Stimulated activated CD8-positive, alpha-beta memory T cell treated with anti-CD3 and anti-CD28 coated beads, Interleukin-15, amount 100 ng/mL, for 4 hours (primary cell): Measurements from ENCODE around the gene SLC51B.
"Not testable (repeated sequence)": the region's sequence is repeated elsewhere in the genome, so short reads cannot be mapped to it uniquely, and the experiment has no call there.

Experiments
- DNase-seq, 2 donors: peaks; one replicate each; pipeline ENCODE4 v3.0.0-alpha.2; 2020; ENCODE audit warnings: low read depth in 2 of 2

Gene SLC51B

GRCh38 chr15:65044724-65045481 lies at the start of gene SLC51B:
SLC51B (plus strand) TSS chr15:65045387; CDS start chr15:65050005, 4,618 bp downstream.
- DNase-seq, result no peak

DNA sequence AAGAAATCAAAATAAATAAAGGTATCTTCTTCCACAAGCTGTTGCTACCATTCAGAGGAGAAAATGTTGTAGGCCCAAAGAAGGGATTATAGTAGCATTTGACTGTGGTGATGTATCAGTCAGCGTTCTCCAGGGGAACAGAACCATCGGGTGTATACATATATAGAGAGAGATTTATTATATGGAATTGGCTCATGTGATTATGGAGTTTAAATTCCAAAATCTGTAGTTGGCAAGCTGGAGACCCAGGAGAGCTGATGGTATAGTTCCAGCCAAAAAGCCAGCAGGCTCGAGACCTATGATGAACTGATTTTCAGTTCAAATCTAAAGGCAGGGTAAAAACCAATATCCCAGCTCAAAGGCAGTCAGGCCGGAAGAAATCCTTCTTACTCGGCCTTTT lies 48.1 kb upstream of the SLC51B start:
- no peak for DNase-seq

DNA sequence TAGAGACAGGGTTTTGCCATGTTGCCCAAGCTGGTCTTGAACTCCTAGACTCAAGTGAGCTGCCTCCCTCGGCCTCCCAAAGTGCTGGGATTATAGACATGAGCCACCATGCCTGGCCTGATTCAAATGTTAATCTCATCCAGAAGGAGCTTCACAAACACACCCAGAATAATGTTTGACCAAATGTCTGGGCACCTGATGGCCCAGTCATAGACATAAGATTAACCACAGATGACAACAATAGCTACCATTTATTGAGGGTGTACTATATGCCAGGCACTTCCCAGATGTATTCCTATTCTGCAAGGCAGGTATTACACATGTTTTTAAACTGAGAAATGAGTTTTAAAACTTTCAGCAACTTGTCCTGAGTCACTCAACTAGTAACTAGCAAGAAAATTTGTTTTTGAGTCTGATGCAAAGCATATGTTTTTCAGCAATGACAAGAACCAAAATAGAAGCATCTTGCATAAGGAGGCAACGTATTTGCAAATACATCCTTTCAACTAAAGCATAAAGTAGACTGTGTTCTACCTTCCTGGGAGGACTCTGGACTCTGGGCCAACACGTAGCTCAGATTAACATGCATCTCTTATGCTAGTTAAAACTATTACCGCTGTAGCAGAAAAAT lies 47.3 kb upstream of the SLC51B start:
- no peak for DNase-seq

DNA sequence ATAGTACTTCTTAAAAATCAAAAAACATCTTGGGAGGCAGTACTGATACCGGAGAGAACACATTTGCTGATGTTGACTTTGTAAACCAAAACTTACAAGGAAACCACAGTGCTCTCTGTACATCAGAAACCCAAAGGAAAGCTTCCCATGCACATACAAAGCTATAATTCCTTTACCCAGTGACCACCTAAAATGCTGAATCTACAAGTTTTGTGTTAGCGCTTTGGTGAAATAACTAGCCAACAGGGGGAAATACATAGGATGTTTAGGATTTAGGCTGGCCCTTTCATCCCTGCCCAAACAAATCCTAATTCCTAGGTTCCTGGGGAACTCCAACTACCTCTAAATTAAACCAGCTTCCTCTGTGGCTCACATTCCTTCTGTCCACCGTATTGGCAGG lies 40.2 kb upstream of the SLC51B start:
- no peak for DNase-seq

GRCh38 chr15:65006876-65007275 lies 38.3 kb upstream of the SLC51B start:
- no peak for DNase-seq

DNA sequence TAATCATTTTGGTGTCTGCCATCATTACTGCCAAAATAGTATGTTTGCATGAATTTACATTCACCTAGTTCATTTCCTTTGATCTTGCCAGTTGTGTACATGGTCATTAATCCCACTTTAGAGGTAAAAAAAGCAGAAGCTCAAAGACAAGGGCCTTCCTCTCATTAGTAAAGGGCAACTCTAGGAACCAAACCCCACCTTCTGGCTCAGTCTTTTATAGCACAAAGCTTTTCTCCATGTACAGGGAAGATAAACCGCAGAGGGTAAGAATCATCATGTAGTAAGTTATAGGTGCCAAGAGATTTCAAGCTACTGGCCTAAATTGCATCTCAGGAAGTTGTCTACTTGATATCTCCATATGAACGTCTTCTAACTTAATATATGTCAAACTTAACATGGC lies 36.2 kb upstream of the SLC51B start:
- DNase-seq, result no peak

- not testable (repeated sequence) for DNase-seq
Observed at GRCh38 chr15:65011198-65011597, 34.0 kb upstream of the SLC51B start.

GRCh38 chr15:65020419-65020818 lies 24.8 kb upstream of the SLC51B start:
- no peak for DNase-seq

GRCh38 chr15:65021488-65021887 lies 23.7 kb upstream of the SLC51B start:
- DNase-seq, result no peak

DNA sequence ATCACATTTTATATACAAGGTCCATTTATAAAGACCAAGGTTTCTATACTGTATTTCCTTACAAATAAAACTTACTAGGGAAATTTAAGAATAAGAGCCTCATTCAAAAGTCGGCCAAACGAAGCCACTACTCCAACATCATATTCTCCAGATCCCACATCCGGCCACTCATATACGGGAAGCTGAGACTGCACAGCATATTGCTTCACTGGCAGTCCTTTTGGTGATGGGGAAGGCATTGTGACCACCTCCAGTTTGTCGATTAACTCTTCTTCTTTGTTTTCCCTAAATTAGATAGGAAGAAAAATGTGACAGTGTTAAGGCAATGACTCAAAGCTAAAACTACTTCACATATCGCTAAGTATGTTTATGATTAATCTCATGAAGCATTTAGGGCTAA lies 18.4 kb upstream of the SLC51B start:
- no peak for DNase-seq

GRCh38 chr15:65027593-65027992 lies 17.6 kb upstream of the SLC51B start:
- no peak for DNase-seq

DNA sequence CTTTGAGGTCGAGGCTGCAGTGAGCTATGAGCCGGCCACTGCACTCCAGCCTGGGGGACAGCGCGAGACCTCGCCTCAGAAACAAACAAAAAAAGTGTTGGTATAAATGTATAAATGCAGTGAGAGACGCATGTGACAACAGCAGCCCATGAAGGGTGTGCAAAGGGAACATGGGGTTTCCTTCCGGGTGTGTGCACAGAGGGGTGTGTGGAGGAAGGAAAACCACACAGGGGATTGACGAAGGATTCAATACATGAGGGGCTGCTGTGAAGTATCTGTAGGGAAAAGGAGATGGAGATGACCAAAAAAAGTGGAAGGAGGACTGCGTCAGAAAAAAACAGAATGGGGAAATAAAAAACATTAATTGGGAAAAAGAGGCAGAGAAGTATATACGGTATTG lies 16.8 kb upstream of the SLC51B start:
- no peak for DNase-seq

DNA sequence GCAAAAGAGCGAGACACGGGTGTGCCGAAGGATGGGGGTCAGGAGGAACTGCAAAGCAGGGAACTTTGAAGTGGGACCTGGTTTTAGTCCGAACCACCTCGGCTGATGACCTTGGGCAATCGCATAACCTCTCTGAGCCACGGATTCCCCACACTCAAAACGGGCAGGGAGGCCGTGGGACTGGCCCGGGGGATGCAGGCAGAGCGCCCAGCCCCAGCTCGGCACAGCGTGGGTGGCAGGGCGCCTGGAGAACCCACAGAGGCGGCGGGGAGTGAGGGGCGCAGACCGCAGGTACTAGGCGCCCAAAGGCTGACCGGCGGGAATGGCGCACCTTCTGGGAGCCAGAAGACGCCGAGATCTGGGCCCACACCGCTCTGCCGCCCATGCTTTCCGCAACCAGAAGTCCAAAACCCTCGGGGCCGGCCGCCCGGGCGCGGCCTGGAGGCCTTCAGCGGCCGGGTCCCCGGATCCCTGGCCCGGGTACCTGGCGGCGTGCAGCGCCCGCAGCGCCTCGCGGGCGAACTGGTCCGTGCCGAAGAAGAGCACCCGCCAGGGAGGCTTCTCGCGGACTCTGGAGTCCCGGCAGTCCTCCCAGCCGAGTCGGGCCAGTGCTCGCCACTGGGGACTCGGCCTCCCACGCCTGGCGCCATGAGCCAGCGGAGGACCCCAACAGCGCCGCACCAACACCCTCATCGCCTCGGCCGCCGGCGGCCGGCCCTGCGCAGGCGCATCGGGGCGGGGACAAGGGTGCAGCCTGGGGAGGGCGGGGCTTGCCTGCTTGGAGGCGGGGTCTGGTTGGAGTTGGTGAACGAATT lies 16.1 kb upstream of the SLC51B start, which contains the start of gene MTFMT:
Gene MTFMT (minus strand): TSS at position 719 of the 815 bp plus-strand sequence. CDS start 26 bp downstream, at position 693.
- peak; percentile 82 to 88 for DNase-seq

- no peak for DNase-seq
Observed at GRCh38 chr15:65029736-65030208, 15.4 kb upstream of the SLC51B start.

DNA sequence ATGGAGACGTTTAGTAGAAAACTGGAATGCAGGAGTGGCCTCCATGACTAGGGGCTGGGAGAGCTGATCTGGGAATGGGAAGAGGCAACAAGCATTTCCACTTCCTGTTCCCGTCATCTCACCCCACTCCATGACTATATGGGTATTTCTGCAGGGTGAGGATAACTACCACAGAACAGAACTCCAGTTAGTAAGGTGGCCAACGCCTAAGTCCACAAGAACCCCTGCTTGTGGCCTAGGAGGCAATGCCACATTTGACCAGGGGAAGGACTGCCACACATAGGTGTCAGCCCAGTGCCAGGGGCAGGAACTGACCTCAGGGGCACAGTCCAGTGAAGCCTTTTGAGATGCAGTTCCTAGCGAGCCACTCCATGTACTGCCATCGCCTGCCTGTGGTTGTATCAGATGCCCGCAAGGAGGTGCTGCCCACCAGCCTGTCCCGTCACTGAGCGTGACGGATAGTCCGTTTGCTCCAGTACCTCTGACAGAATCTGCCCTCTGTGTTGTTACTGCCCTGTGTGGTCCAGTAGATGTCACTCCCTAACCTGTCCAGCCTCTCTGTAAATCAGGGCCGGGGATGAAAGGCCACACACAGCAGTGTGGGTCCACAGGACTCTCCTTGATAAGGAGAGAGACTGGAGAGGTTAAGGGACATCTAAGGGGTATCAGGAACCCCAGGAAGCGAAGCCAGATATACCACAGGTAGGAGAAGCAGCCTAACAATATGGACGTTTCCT lies 12.2 kb upstream of the SLC51B start:
- DNase-seq, result no peak

DNA sequence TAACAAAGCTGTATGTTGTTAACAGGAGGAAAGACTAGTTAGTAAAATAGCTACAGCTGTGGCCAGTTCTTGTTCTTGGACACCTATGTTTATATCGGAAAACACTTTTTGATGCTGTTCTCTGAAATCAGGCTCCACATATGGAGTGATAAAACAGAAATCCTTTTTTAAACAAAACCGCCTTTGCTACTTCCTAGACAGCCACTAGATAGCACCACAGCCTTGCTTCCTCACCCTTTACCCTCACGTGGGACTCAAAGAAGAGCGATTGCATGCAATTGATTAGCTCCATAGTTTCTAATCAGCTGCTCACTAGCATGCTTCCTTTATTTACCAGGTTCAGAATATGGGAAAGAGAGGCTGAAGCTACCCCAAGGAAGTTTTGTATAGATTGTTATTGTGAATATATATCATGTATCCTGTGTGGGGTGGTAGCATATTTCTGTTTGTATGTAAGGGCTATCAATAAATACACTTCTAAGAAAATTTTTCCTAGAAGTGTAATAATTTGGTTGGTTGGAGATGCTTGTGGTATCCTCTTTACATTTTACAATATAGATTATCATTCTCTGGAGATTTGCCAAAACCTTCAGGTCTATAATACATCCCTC lies 11.4 kb upstream of the SLC51B start:
- no peak for DNase-seq

- no peak for DNase-seq
Observed at GRCh38 chr15:65034719-65035118, 10.5 kb upstream of the SLC51B start.

DNA sequence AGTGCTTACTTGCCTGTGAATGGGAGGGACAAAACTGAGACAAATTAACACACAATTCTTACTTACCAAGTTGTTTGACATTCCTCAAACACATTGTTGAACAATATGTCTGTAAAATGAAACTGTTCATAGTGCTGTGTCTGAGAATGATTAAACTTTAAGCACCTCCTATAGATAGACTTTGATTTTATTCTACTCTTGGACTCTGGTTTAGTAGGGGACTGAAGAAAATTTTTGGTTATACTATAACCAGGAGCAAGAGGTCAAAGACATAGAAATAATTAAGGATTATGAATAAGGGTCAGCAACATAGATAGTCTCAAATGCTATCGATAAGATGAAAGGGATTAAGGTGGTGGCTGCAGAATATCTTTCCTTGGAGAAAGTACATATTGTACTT lies 7.9 kb upstream of the SLC51B start:
- DNase-seq, result no peak

DNA sequence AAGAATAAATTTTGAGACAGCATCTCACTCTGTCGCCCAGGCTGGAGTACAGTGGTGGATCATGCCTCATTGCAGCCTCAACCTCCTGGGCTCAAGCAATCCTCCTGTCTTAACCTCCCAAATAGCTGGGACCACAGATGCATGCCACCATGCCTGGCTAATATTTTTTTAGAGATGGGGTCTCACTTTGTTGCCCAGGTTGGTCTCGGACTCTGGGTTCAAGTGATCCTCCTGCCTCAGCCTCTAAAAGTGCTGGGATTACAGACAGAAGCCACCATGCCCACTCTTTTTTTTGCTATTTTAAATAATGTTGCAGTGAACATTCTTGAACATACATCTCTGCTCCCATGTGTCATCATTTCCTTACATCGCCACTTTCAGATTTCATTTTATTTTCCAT lies 6.8 kb upstream of the SLC51B start:
- no peak for DNase-seq

GRCh38 chr15:65038836-65039235 lies 6.4 kb upstream of the SLC51B start:
- DNase-seq, result no peak

- DNase-seq, result no peak
Observed at GRCh38 chr15:65040461-65040860, 4.7 kb upstream of the SLC51B start.
